PC-3 (cell line): ENCODE results near the gene HAO1.

ENCODE experiments used
- EZH2 ChIP-seq: fragments of 300-600 bp; sonication (generic); IDR thresholded peaks from one replicate; pipeline ENCODE4 v1.6.1; 2017; ENCODE audit warnings: antibody characterized with exemption, mild to moderate bottlenecking, low read length; ENCODE audit not compliant: unreplicated experiment
- TF ChIP-seq, protein P1 (sequence below): fragments of 300-600 bp; sonication (generic); conservative IDR thresholded peaks from 2 replicates; pipeline ENCODE4 v1.5.1; 2017; ENCODE audit warnings: antibody characterized with exemption, low read depth, mild to moderate bottlenecking, low read length

DNA sequence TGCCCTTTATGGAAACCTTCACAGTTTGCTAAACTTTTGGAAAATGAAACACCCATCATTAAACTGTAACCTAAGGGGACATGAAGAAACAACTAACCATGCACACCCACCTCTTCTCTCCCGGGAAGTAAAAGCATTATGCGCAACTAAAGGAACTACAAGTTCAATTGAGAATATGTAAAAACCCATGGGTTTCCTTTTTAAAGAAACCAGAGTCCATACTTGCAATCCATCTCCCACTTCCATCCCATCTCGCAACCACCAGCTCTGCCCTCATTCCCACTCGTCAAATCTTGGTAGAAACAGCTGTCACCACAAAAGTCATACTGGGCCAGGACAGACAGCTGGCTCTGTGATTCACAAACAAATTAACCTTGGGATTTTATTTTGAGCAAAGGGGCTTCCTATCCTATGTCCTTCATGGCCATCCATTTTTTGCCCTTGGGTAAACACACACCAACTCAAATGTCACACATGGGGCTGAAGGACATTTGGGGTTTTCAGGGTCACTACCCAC, 81.5 kb downstream of the HAO1 start:
- TF ChIP-seq, protein P1, sequence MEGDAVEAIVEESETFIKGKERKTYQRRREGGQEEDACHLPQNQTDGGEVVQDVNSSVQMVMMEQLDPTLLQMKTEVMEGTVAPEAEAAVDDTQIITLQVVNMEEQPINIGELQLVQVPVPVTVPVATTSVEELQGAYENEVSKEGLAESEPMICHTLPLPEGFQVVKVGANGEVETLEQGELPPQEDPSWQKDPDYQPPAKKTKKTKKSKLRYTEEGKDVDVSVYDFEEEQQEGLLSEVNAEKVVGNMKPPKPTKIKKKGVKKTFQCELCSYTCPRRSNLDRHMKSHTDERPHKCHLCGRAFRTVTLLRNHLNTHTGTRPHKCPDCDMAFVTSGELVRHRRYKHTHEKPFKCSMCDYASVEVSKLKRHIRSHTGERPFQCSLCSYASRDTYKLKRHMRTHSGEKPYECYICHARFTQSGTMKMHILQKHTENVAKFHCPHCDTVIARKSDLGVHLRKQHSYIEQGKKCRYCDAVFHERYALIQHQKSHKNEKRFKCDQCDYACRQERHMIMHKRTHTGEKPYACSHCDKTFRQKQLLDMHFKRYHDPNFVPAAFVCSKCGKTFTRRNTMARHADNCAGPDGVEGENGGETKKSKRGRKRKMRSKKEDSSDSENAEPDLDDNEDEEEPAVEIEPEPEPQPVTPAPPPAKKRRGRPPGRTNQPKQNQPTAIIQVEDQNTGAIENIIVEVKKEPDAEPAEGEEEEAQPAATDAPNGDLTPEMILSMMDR = no peak
- TF ChIP-seq EZH2 = no peak
